Measurements from ENCODE around the gene RFT1. TPM values are rescaled to one million over a fixed set of nuclear protein-coding genes. Genes with fewer than 3 reads are reported as not detected.

Gene RFT1
- total RNA-seq, 4 donors from 2014 or later, result 6.8 to 10.3 (median 9.0) TPM

GRCh38 chr3:53109891-53110771 lies 20.1 kb downstream of the RFT1 start:
- no peak for DNase-seq (ENCODE audit: extremely low spot score)
- Histone ChIP-seq H3K36me3 (peaks cover 0 to 61% (median 26%) of the 10 kb centered on the region in 4 donors), H3K4me1 (peaks cover 9 to 42% (median 35%) of the 10 kb centered on the region in 4 donors), H3K27ac (replicated peaks in 1 of 4) (peak overlapping the region; percentile 59 to 73 (median 66)), H3K4me3 (no peak overlapping the region), H3K9me3 (no peaks in the 10 kb centered on the region), H3K27me3 (no peaks in the 10 kb centered on the region)
- 34% methylated on average over 12 of the region's 12 CpGs for WGBS
- TF ChIP-seq CTCF (IDR thresholded peaks at IDR 0.05), result peak; percentile 51 to 63 (median 58)
- TF ChIP-seq POLR2AphosphoS5 (IDR thresholded peaks at IDR 0.05), result peak; percentile 20 to 40
- no peak for TF ChIP-seq EP300 (IDR thresholded peaks at IDR 0.05)
- TF ChIP-seq POLR2A (IDR thresholded peaks at IDR 0.05; ENCODE audit: low read depth), result no peak
- intact Hi-C loops (cut with DNase I), result no loop called here

GRCh38 chr3:53109190-53109589 lies 21.0 kb downstream of the RFT1 start:
- DNase-seq (ENCODE audit: extremely low spot score), result no peak
- Histone ChIP-seq H3K4me1 (peaks cover 8 to 43% (median 31%) of the 10 kb centered on the region in 4 donors), H3K36me3 (peaks cover 0 to 63% (median 32%) of the 10 kb centered on the region in 4 donors), H3K9me3 (no peaks in the 10 kb centered on the region), H3K4me3 (no peak overlapping the region), H3K27me3 (no peaks in the 10 kb centered on the region), H3K27ac (replicated peaks in 1 of 4) (peak overlapping the region; percentile 59 to 73 (median 66))
- intact Hi-C loops (cut with DNase I), result no loop called here
- 80% methylated on average over 1 of the region's 1 CpG for WGBS
- TF ChIP-seq POLR2A (IDR thresholded peaks at IDR 0.05; ENCODE audit: low read depth) (no peak), CTCF (IDR thresholded peaks at IDR 0.05) (no peak)

- Histone ChIP-seq H3K4me3 (no peak overlapping the region), H3K4me1 (peaks cover 0 to 12% (median 7%) of the 10 kb centered on the region in 4 donors), H3K27me3 (no peaks in the 10 kb centered on the region), H3K36me3 (peaks cover 20 to 96% (median 58%) of the 10 kb centered on the region in 4 donors), H3K9me3 (no peaks in the 10 kb centered on the region), H3K27ac (replicated peaks in 1 of 4) (no peak overlapping the region)
- intact Hi-C loops (cut with DNase I), result no loop called here
- TF ChIP-seq POLR2AphosphoS5 (IDR thresholded peaks at IDR 0.05), result no peak
- no peak for TF ChIP-seq EP300 (IDR thresholded peaks at IDR 0.05)
- TF ChIP-seq CTCF (IDR thresholded peaks at IDR 0.05), result no peak
- TF ChIP-seq POLR2A (IDR thresholded peaks at IDR 0.05; ENCODE audit: low read depth), result no peak
- DNase-seq (ENCODE audit: extremely low spot score), result no peak
- 84% methylated on average over 2 of the region's 3 CpGs for WGBS
These were observed 25.5 kb downstream of the RFT1 start for GRCh38 chr3:53104762-53105161.

DNA sequence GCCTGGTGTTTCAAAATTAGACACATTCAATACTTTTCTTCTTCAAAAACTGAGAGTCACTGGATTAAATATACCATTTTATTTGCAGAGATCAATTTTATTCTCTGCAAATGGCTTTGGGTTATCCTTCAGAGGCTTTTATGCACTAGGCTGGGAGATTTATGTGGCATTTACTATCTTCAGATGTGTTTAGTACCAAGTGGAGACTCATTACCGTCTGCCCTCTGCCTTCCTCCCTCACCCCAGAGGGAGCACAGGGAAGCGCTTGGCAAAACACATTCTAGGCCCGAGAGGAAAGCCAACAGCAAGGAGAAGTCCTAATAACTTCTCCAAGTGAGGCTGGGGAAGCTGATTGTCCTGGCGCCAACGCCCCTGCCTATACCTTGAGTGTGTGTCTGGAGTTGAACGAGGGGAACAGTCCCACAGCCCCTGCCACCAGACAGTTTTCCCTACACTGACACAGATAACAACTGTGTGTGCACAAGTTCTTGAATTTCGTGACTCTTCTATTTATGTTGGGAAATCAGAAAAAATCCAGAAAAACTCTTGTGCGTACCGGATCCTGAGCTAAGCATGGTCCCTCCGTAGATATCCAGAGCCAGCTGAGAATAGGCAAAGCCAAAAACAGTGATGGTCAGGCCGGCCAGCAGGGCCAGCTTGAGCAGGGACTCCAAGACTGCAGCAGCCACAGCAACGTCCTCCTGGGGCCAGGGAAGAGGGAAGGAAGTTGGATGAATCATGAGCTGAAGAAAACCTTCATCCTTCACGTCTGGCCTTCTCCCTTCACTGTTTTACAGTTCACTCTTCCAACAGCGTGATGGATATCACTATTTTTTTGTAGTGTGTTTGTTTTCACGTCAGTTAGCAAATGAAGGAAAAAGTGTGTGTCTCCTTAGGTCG lies 26.6 kb downstream of the RFT1 start:
- H3K27ac ChIP-seq (replicated peaks in 1 of 4), result no peak overlapping the region
- H3K27me3 ChIP-seq, result no peaks in the 10 kb centered on the region
- TF ChIP-seq POLR2A (IDR thresholded peaks at IDR 0.05; ENCODE audit: low read depth), result no peak
- TF ChIP-seq EP300 (IDR thresholded peaks at IDR 0.05), result no peak
- TF ChIP-seq CTCF (IDR thresholded peaks at IDR 0.05), result no peak
- TF ChIP-seq POLR2AphosphoS5 (IDR thresholded peaks at IDR 0.05), result no peak
- no peak for DNase-seq (ENCODE audit: extremely low spot score)
- H3K9me3 ChIP-seq, result no peaks in the 10 kb centered on the region
- H3K36me3 ChIP-seq, result peaks cover 27 to 96% (median 58%) of the 10 kb centered on the region in 4 donors
- 70% methylated on average over 16 of the region's 16 CpGs for WGBS
- intact Hi-C loops (cut with DNase I), result no loop called here
- H3K4me3 ChIP-seq, result no peak overlapping the region
- peaks cover 0 to 3% (median 0%) of the 10 kb centered on the region in 4 donors for H3K4me1 ChIP-seq

Data from esophagus muscularis mucosa (tissue), 4 donors.